Stimulated activated memory B cell treated with anti-CD40 and anti-IgM and Interleukin-4, amounts not matched to agents 10 μg/mL and 1 μg/mL and 100 μg/mL, for 72 hours (primary cell): ENCODE data around the gene EMC10.

ENCODE experiments used
- ATAC-seq: fragments of 150-1000 bp; cut with Tn5 transposase; 2 replicates; pipeline ENCODE4 v1.10.0; 2021
- H3K27ac Mint-ChIP-seq: one replicate; pipeline ENCODE4 v1.8.0; 2022; ENCODE audit warnings: mild to moderate bottlenecking, mixed read lengths
- H3K27me3 Mint-ChIP-seq: one replicate; pipeline ENCODE4 v1.8.0; 2022; ENCODE audit warnings: mixed read lengths
- H3K36me3 Mint-ChIP-seq: one replicate; pipeline ENCODE4 v1.8.0; 2022; ENCODE audit warnings: mixed read lengths
- H3K4me1 Mint-ChIP-seq: one replicate; pipeline ENCODE4 v1.8.0; 2022; ENCODE audit warnings: mixed read lengths
- H3K4me3 Mint-ChIP-seq: one replicate; pipeline ENCODE4 v1.8.0; 2022; ENCODE audit warnings: mild to moderate bottlenecking, moderate library complexity, mixed read lengths
- H3K9me3 Mint-ChIP-seq: one replicate; pipeline ENCODE4 v1.8.0; 2022; ENCODE audit warnings: mixed read lengths

The EMC10 gene

GRCh38 chr19:50511069-50511822 lies 34.9 kb downstream of the EMC10 start, which contains the start of gene JOSD2:
JOSD2 (minus strand) TSS chr19:50511191; CDS start chr19:50510431, 760 bp downstream.
- Mint-ChIP-seq H3K4me1 (peaks cover 28% of the 10 kb centered on the region), H3K4me3 (peak within 1 kb of the TSS; percentile 82)

GRCh38 chr19:50512112-50512998 lies 36.0 kb downstream of the EMC10 start:
- no peak overlapping the region for H3K4me3 Mint-ChIP-seq
- ATAC-seq = no peak
- H3K27me3 Mint-ChIP-seq = peaks cover 32% of the 10 kb centered on the region
- H3K9me3 Mint-ChIP-seq = peaks cover 2% of the 10 kb centered on the region
- H3K36me3 Mint-ChIP-seq = peaks cover 9% of the 10 kb centered on the region
- H3K4me1 Mint-ChIP-seq = peaks cover 28% of the 10 kb centered on the region
- H3K27ac Mint-ChIP-seq = peak overlapping the region; percentile 89

More at GRCh38 chr19:50511069-50511822, 34.9 kb downstream of the EMC10 start, which contains the start of gene JOSD2:
- H3K36me3 Mint-ChIP-seq = peaks cover 18% of the 10 kb centered on the region
- H3K27me3 Mint-ChIP-seq = peaks cover 30% of the 10 kb centered on the region
- peaks cover 2% of the 10 kb centered on the region for H3K9me3 Mint-ChIP-seq
- peak within 1 kb of the TSS; percentile 89 for H3K27ac Mint-ChIP-seq
- peak; percentile 92 for ATAC-seq

GRCh38 chr19:50512999-50513745 lies 36.9 kb downstream of the EMC10 start:
- Mint-ChIP-seq H3K4me1 (peaks cover 28% of the 10 kb centered on the region), H3K4me3 (no peak overlapping the region), H3K27ac (no peak overlapping the region), H3K9me3 (peaks cover 2% of the 10 kb centered on the region), H3K27me3 (peaks cover 32% of the 10 kb centered on the region), H3K36me3 (peaks cover 1% of the 10 kb centered on the region)
- ATAC-seq = no peak

- H3K27me3 Mint-ChIP-seq = peaks cover 32% of the 10 kb centered on the region
- H3K36me3 Mint-ChIP-seq = no peaks in the 10 kb centered on the region
- ATAC-seq = no peak
- H3K4me1 Mint-ChIP-seq = peaks cover 24% of the 10 kb centered on the region
- H3K9me3 Mint-ChIP-seq = peaks cover 2% of the 10 kb centered on the region
- no peak within 1 kb of the TSS for H3K27ac Mint-ChIP-seq
- H3K4me3 Mint-ChIP-seq = no peak within 1 kb of the TSS
Observed at GRCh38 chr19:50513746-50514345, 37.5 kb downstream of the EMC10 start, which contains the start of gene ASPDH. ASPDH (minus strand) TSS chr19:50513913; CDS start chr19:50513823, 90 bp downstream.

- Mint-ChIP-seq H3K4me3 (no peak overlapping the region), H3K9me3 (peaks cover 2% of the 10 kb centered on the region), H3K4me1 (peaks cover 17% of the 10 kb centered on the region), H3K27ac (no peak overlapping the region), H3K27me3 (peaks cover 32% of the 10 kb centered on the region), H3K36me3 (no peaks in the 10 kb centered on the region)
- no peak for ATAC-seq
Observed at GRCh38 chr19:50514346-50515167, 38.2 kb downstream of the EMC10 start.

GRCh38 chr19:50515168-50515561 lies 38.9 kb downstream of the EMC10 start:
- Mint-ChIP-seq H3K27ac (no peak overlapping the region), H3K27me3 (peaks cover 32% of the 10 kb centered on the region), H3K36me3 (no peaks in the 10 kb centered on the region), H3K4me3 (no peak overlapping the region), H3K4me1 (peaks cover 17% of the 10 kb centered on the region), H3K9me3 (peaks cover 2% of the 10 kb centered on the region)
- no peak for ATAC-seq

- ATAC-seq = no peak
- H3K4me1 Mint-ChIP-seq = peaks cover 6% of the 10 kb centered on the region
Observed at GRCh38 chr19:50516456-50516855, 40.1 kb downstream of the EMC10 start.

GRCh38 chr19:50516964-50517703 lies 40.8 kb downstream of the EMC10 start:
- no peaks in the 10 kb centered on the region for H3K36me3 Mint-ChIP-seq
- no peak overlapping the region for H3K4me3 Mint-ChIP-seq
- H3K27ac Mint-ChIP-seq = no peak overlapping the region
- H3K9me3 Mint-ChIP-seq = no peaks in the 10 kb centered on the region
- H3K4me1 Mint-ChIP-seq = no peaks in the 10 kb centered on the region
- peaks cover 32% of the 10 kb centered on the region for H3K27me3 Mint-ChIP-seq
- ATAC-seq = no peak

More at GRCh38 chr19:50516456-50516855, 40.1 kb downstream of the EMC10 start:
- Mint-ChIP-seq H3K36me3 (no peaks in the 10 kb centered on the region), H3K9me3 (peaks cover under 1% of the 10 kb centered on the region), H3K4me3 (no peak overlapping the region), H3K27ac (no peak overlapping the region), H3K27me3 (peaks cover 32% of the 10 kb centered on the region)

- H3K4me1 Mint-ChIP-seq = no peaks in the 10 kb centered on the region
- H3K36me3 Mint-ChIP-seq = no peaks in the 10 kb centered on the region
- no peaks in the 10 kb centered on the region for H3K9me3 Mint-ChIP-seq
- no peak overlapping the region for H3K4me3 Mint-ChIP-seq
- H3K27me3 Mint-ChIP-seq = peaks cover 32% of the 10 kb centered on the region
- H3K27ac Mint-ChIP-seq = no peak overlapping the region
- no peak for ATAC-seq
Observed at GRCh38 chr19:50517704-50518075, 41.4 kb downstream of the EMC10 start.

GRCh38 chr19:50518091-50519005 lies 42.0 kb downstream of the EMC10 start:
- H3K9me3 Mint-ChIP-seq = no peaks in the 10 kb centered on the region
- H3K36me3 Mint-ChIP-seq = no peaks in the 10 kb centered on the region
- no peak overlapping the region for H3K4me3 Mint-ChIP-seq
- H3K4me1 Mint-ChIP-seq = no peaks in the 10 kb centered on the region
- H3K27me3 Mint-ChIP-seq = peaks cover 26% of the 10 kb centered on the region
- no peak overlapping the region for H3K27ac Mint-ChIP-seq
- ATAC-seq = peak; percentile 7

GRCh38 chr19:50519006-50519575 lies 42.8 kb downstream of the EMC10 start:
- no peak overlapping the region for H3K27ac Mint-ChIP-seq
- no peaks in the 10 kb centered on the region for H3K4me1 Mint-ChIP-seq
- H3K36me3 Mint-ChIP-seq = no peaks in the 10 kb centered on the region
- H3K27me3 Mint-ChIP-seq = peaks cover 19% of the 10 kb centered on the region
- no peak for ATAC-seq
- no peaks in the 10 kb centered on the region for H3K9me3 Mint-ChIP-seq
- no peak overlapping the region for H3K4me3 Mint-ChIP-seq

- H3K27ac Mint-ChIP-seq = no peak overlapping the region
Observed at GRCh38 chr19:50520822-50521465, 44.6 kb downstream of the EMC10 start.

More at GRCh38 chr19:50520822-50521465, 44.6 kb downstream of the EMC10 start:
- Mint-ChIP-seq H3K36me3 (no peaks in the 10 kb centered on the region), H3K4me1 (no peaks in the 10 kb centered on the region), H3K4me3 (no peak overlapping the region), H3K27me3 (peaks cover 5% of the 10 kb centered on the region), H3K9me3 (no peaks in the 10 kb centered on the region)
- ATAC-seq = no peak
